WERI-Rb-1 (cell line): ENCODE results near the gene SNX14.

Experiments used
- DNase-seq: peaks from one replicate; pipeline ENCODE4 v3.0.0-alpha.2; 2020
- H3K27ac ChIP-seq: fragments of 250-450 bp; sonication (Bioruptor Pico); 2 replicates; pipeline ENCODE4 v1.5.1; 2020; ENCODE audit warnings: mild to moderate bottlenecking, moderate library complexity
- H3K27me3 ChIP-seq: fragments of 250-450 bp; sonication (Bioruptor Pico); 2 replicates; pipeline ENCODE4 v1.5.1; 2021; ENCODE audit warnings: mild to moderate bottlenecking, low read depth, moderate library complexity; ENCODE audit not compliant: insufficient read depth, severe bottlenecking
- H3K36me3 ChIP-seq: fragments of 250-450 bp; sonication (Bioruptor Pico); 2 replicates; pipeline ENCODE4 v1.5.1; 2020; ENCODE audit warnings: mild to moderate bottlenecking, moderate library complexity
- H3K4me3 ChIP-seq: 2 replicates; pipeline ENCODE4 v1.5.1; 2011; ENCODE audit warnings: low read depth, mild to moderate bottlenecking, control low read depth, low read length
- H3K9me3 ChIP-seq: fragments of 250-450 bp; sonication (Bioruptor Pico); 2 replicates; pipeline ENCODE4 v1.5.1; 2021; ENCODE audit warnings: mild to moderate bottlenecking, moderate library complexity; ENCODE audit not compliant: severe bottlenecking
- CTCF ChIP-seq: IDR thresholded peaks from 2 replicates; pipeline ENCODE4 v1.5.1; 2011; ENCODE audit warnings: low read depth, mild to moderate bottlenecking, control low read depth, inconsistent platforms, low read length

The SNX14 gene

GRCh38 chr6:85479208-85479607 is 114.5 kb downstream of the SNX14 start:
- TF ChIP-seq CTCF = no peak
- Histone ChIP-seq H3K9me3 (no peaks in the 10 kb centered on the region), H3K36me3 (no peaks in the 10 kb centered on the region), H3K4me3 (no peak overlapping the region), H3K27me3 (peaks cover 45% of the 10 kb centered on the region), H3K27ac (no peak overlapping the region)
- no peak for DNase-seq

DNA sequence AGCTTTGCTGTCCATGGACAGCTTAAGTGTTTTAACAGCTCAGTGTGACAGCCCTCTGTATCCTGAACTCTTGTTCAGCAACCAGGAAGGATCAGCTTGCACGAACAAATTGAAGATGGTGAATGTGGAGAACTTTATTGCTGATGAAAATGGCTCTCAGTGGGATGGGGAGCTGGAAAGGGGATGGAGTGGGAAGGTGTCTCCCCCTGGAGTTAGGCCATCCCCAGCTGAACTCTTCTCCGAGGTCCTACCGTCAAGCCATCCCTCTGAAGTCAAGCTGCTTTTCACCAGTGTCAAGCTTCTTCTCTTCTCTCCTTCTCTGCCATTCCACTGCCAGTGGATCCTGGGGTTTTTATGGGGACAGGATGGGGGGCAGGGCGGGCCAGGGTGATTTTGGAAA is 117.1 kb downstream of the SNX14 start:
- no peak for TF ChIP-seq CTCF
- no peak for DNase-seq
- peaks cover 46% of the 10 kb centered on the region for H3K27me3 ChIP-seq

GRCh38 chr6:85473748-85474147 is 119.9 kb downstream of the SNX14 start:
- H3K9me3 ChIP-seq = no peaks in the 10 kb centered on the region
- DNase-seq = no peak

More for the DNA sequence above, 117.1 kb downstream of the SNX14 start:
- Histone ChIP-seq H3K36me3 (no peaks in the 10 kb centered on the region), H3K9me3 (no peaks in the 10 kb centered on the region), H3K27ac (no peak overlapping the region), H3K4me3 (no peak overlapping the region)

DNA sequence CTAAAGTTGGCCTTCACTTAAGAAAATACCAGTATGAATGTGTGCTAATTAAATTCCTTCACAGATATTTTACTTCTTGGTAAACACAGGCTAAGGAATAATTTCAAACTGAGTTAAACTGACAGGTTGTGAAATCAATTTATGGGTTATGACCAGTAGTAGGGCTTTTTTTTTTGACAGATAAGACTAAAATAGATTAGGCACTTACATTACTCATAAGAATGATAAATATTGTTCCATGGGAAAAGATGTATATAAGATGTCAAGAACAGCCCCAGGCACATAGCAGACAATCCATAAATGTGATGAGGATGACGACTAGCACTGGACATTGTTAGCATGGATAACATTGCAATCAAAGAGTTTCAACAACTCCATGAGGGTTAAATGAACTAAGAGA is 120.9 kb downstream of the SNX14 start:
- H3K27me3 ChIP-seq = peaks cover 55% of the 10 kb centered on the region
- no peaks in the 10 kb centered on the region for H3K36me3 ChIP-seq
- no peak for DNase-seq
- H3K9me3 ChIP-seq = no peaks in the 10 kb centered on the region
- no peak overlapping the region for H3K27ac ChIP-seq
- no peak overlapping the region for H3K4me3 ChIP-seq
- no peak for TF ChIP-seq CTCF

More at GRCh38 chr6:85473748-85474147, 119.9 kb downstream of the SNX14 start:
- no peak for TF ChIP-seq CTCF
- no peak overlapping the region for H3K4me3 ChIP-seq
- H3K27me3 ChIP-seq = peaks cover 54% of the 10 kb centered on the region
- no peaks in the 10 kb centered on the region for H3K36me3 ChIP-seq
- no peak overlapping the region for H3K27ac ChIP-seq

DNA sequence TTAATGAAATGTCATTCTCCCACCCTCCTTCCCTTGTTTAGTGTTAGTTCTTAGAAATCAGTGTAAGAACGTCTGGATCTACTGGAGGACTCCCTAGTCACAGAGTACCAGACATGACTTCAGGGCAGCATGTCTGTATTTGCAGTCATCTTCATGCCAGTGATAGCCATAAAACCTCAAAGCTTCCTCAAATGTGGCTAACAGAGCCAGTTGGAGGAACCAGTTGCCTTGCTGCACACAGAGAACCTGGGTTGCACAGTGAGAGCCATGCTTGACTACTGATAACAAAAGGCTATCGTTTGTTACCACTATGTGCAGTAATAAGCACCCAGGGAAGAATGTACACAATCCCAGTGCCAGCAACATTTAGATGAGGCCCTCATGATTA is 123.6 kb downstream of the SNX14 start:
- Histone ChIP-seq H3K27ac (no peak overlapping the region), H3K9me3 (no peaks in the 10 kb centered on the region), H3K27me3 (peaks cover 57% of the 10 kb centered on the region), H3K4me3 (no peak overlapping the region), H3K36me3 (no peaks in the 10 kb centered on the region)
- DNase-seq = no peak
- TF ChIP-seq CTCF = no peak

- no peak for TF ChIP-seq CTCF
These were observed 124.2 kb downstream of the SNX14 start for GRCh38 chr6:85469276-85470022.

More at GRCh38 chr6:85469276-85470022, 124.2 kb downstream of the SNX14 start:
- Histone ChIP-seq H3K27me3 (peaks cover 55% of the 10 kb centered on the region), H3K36me3 (no peaks in the 10 kb centered on the region), H3K9me3 (no peaks in the 10 kb centered on the region), H3K27ac (no peak overlapping the region), H3K4me3 (no peak overlapping the region)
- DNase-seq = no peak
